Ishikawa (cell line): ENCODE measurements around the gene RPRD2.

Experiments
- CEBPB ChIP-seq: IDR thresholded peaks from 2 replicates; pipeline ENCODE4 v1.6.1; 2012
- CREB1 ChIP-seq: IDR thresholded peaks from 2 replicates; pipeline ENCODE4 v1.6.1; 2012; ENCODE audit warnings: low read depth
- EGR1 ChIP-seq: IDR thresholded peaks from 2 replicates; pipeline ENCODE4 v1.6.1; 2012
- EP300 ChIP-seq: IDR thresholded peaks from 2 replicates; pipeline ENCODE4 v1.6.1; 2012; ENCODE audit warnings: borderline replicate concordance
- FOXM1 ChIP-seq: IDR thresholded peaks from 2 replicates; pipeline ENCODE4 v1.6.1; 2012; ENCODE audit warnings: low read depth, borderline replicate concordance
- MAX ChIP-seq: IDR thresholded peaks from 2 replicates; pipeline ENCODE4 v1.6.1; 2012
- NFIC ChIP-seq: IDR thresholded peaks from 2 replicates; pipeline ENCODE4 v1.6.1; 2012
- RAD21 ChIP-seq: IDR thresholded peaks from 2 replicates; pipeline ENCODE4 v1.6.1; 2012; ENCODE audit warnings: low read depth
- REST ChIP-seq: IDR thresholded peaks from 2 replicates; pipeline ENCODE4 v1.6.1; 2012; ENCODE audit warnings: low read depth, mild to moderate bottlenecking
- TAF1 ChIP-seq: IDR thresholded peaks from 2 replicates; pipeline ENCODE4 v1.6.1; 2012; ENCODE audit warnings: low read depth, mild to moderate bottlenecking
- TCF12 ChIP-seq: IDR thresholded peaks from 2 replicates; pipeline ENCODE4 v1.6.1; 2012; ENCODE audit warnings: low read depth
- TEAD4 ChIP-seq: IDR thresholded peaks from 2 replicates; pipeline ENCODE4 v1.6.1; 2012
- USF1 ChIP-seq: IDR thresholded peaks from 2 replicates; pipeline ENCODE4 v1.6.1; 2012
- YY1 ChIP-seq: IDR thresholded peaks from 2 replicates; pipeline ENCODE4 v1.6.1; 2012; ENCODE audit warnings: low read depth
- ZBTB7A ChIP-seq: IDR thresholded peaks from 2 replicates; pipeline ENCODE4 v1.6.1; 2012; ENCODE audit warnings: low read depth

RPRD2 gene

GRCh38 chr1:150507912-150508864 lies 144.2 kb downstream of the RPRD2 start, which contains the start of gene ECM1:
Gene ECM1 (plus strand): TSS chr1:150508109. CDS start chr1:150508210, 101 bp downstream.
- no peak for TF ChIP-seq TEAD4
- TF ChIP-seq YY1: no peak
- no peak for TF ChIP-seq CEBPB
- TF ChIP-seq TCF12: no peak
- TF ChIP-seq REST: no peak
- no peak for TF ChIP-seq CREB1
- no peak for TF ChIP-seq NFIC
- TF ChIP-seq FOXM1: no peak
- no peak for TF ChIP-seq RAD21
- TF ChIP-seq USF1: no peak
- no peak for TF ChIP-seq EP300
- no peak for TF ChIP-seq EGR1

- TF ChIP-seq MAX: no peak
- no peak for TF ChIP-seq CEBPB
- no peak for TF ChIP-seq NFIC
- no peak for TF ChIP-seq ZBTB7A
- no peak for TF ChIP-seq REST
- no peak for TF ChIP-seq TEAD4
- no peak for TF ChIP-seq CREB1
- TF ChIP-seq TAF1: no peak
- no peak for TF ChIP-seq YY1
- no peak for TF ChIP-seq EP300
- TF ChIP-seq RAD21: no peak
- no peak for TF ChIP-seq EGR1
- TF ChIP-seq USF1: no peak
- no peak for TF ChIP-seq FOXM1
- no peak for TF ChIP-seq TCF12
Measured at GRCh38 chr1:150508982-150509381, 145.0 kb downstream of the RPRD2 start.

GRCh38 chr1:150511551-150511950 lies 147.6 kb downstream of the RPRD2 start:
- peak; percentile 59 for TF ChIP-seq NFIC
- TF ChIP-seq CREB1: no peak
- no peak for TF ChIP-seq USF1

DNA sequence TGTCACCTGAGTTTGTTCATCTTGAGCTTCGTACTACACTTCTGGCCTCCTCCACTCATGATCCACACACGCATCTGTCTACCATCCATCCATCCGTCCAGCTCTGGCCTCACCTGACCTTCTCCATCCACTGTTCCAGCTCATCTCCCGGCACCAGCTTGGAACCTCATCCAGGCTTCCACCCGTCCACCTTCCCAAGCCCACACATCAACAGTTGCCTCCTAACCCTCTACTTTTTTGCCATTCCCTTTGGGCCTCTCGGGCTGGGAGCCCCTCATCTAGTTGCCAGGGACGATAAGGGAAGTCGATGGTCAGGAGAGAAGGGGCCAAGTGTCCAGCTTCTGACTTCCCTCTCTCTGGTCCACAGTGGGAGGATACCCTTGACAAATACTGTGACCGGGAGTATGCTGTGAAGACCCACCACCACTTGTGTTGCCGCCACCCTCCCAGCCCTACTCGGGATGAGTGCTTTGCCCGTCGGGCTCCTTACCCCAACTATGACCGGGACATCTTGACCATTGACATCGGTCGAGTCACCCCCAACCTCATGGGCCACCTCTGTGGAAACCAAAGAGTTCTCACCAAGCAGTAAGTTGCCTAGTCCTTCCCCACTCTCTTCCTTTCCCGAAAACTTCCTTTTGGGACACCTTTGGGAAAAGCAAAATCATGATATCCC lies 148.2 kb downstream of the RPRD2 start:
- TF ChIP-seq CEBPB: no peak
- no peak for TF ChIP-seq EGR1
- TF ChIP-seq FOXM1: no peak
- no peak for TF ChIP-seq TEAD4

GRCh38 chr1:150512846-150513245 lies 148.9 kb downstream of the RPRD2 start:
- TF ChIP-seq RAD21 (no peak), CREB1 (no peak), MAX (no peak)

GRCh38 chr1:150513351-150513791 lies 149.4 kb downstream of the RPRD2 start:
- TF ChIP-seq FOXM1: no peak
- TF ChIP-seq CREB1: no peak
- TF ChIP-seq EGR1: no peak
- TF ChIP-seq TAF1: no peak
- TF ChIP-seq REST: no peak
- no peak for TF ChIP-seq RAD21
- no peak for TF ChIP-seq USF1
- TF ChIP-seq YY1: no peak
- TF ChIP-seq TCF12: no peak
- TF ChIP-seq ZBTB7A: no peak
- no peak for TF ChIP-seq TEAD4
- no peak for TF ChIP-seq NFIC
